ELF-1 (cell line): ENCODE measurements around the gene ZC3H18.
A peak's percentile ranks its signal among the peaks of the same experiment; 100 is the strongest.
"Not testable (repeated sequence)": the region's sequence is repeated elsewhere in the genome, so short reads cannot be mapped to it uniquely, and the experiment has no call there.

Experiments used
- DNase-seq: peaks from one replicate; pipeline ENCODE4 v3.0.0-alpha.2; 2016; ENCODE audit warnings: low read depth, low spot score

Gene ZC3H18

GRCh38 chr16:88654363-88655052 lies 84.3 kb downstream of the ZC3H18 start:
- no peak for DNase-seq

DNA sequence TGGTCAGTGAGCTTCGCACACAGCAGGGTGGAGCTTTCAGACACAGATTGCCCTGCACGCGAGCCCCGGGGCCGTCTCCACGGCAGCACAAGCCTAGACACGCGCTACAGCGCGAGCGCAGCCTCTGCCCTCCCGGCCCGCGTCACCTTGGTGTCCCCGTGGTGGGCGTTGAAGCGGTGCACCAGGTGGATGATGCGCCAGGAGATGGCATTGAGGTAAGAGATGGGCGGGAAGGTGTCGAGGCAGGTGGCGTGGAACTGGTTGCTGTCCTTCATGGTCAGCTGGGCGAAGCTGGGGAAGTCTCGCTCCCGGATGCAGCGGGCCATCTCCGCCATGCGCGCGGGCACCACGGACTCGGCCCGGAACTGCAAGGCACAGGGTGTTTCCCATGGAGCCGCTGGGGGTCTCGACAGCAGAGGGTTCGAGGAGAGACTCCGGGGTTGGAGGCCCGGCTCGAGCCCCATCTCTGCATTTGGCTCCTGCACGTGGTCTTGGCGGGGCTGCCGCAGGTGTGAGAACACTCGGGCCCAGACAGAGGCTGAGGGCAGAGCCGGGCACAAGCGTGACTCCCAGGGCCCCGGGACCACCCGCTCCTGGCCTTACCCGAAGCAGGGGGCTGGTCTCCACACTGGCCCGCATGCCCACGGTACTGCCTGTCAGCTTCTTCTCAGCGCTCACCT lies 85.0 kb downstream of the ZC3H18 start:
- DNase-seq, result no peak

DNA sequence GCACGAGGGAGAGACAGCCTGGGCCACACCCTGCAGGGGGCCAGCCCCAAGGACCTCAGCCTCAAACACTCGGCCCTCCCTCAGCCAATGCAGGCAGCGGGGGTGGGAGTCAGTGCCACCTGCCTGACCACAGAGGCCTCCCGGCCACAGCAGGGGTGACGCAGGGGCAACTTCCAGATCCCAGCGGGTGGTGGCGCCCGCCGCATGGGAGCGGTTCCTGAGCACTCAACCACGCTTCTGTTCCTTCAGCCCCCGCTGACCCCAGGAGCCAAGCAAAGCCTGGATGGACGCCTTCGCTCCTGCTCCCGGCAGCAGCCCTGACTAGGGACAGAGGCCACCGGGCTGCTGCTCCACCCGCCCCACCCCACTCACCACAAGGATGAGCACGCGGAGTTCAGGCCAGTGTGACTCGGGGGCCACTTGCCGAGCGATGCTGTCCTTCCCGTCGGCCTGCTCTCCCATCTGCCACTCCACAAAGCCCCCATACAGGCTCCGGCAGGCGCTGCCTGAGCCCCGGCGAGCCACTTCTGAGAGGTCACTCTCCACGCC lies 85.6 kb downstream of the ZC3H18 start:
- DNase-seq, result no peak

DNA sequence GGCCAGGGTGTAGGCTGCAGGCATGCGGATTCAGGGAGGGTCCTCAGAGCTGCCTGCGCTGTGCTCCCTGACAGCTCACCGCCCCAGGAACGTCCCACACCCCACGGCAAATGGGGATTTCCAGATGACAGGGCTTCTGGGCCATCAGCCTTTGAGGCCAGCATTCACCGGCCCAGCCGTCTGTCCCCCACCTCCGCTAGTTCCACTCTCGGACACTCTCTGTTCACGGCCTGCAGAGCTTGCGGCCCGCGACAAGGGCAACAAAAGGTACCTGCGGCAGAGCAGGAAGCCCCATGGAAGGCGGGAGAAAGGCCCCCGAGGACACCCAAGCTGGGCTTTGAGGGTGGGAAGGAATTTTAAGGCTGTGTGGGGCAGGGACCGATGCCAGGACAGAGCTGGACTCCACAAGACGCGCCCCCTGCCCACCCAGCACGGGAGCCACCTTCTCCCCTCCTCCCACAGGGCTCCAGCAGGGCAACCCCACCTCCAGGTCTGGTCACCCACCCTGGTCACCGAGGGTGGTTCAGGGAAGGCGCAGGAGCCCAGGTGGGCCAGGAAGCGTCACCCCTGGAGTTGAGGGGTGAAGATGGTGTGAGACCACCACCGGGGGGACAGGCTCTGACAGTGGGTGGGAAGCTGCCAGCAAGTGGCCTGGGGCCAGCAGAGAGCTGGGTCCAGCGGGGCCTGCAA lies 86.2 kb downstream of the ZC3H18 start:
- no peak for DNase-seq

GRCh38 chr16:88657371-88657770 lies 87.2 kb downstream of the ZC3H18 start:
- DNase-seq, result no peak

DNA sequence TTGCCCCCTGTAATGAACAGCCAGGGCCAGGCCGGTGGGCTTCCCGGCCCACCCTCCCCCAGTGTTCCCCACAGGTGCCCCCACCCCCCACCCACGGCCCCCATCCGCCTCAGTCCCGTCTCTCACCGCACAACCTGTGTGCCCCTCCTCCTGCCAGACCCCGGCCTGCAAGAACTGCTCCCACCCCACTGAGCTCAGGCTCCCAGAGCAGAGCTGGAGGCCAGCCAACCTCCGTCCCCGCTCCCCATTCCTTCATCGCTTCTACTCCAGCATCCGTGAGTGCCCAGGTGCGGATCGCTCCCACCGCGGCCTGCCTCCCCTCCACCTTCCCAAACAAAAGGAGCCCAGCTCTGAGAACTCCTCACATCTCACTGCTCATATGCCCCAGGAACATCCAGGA lies 88.5 kb downstream of the ZC3H18 start:
- no peak for DNase-seq

GRCh38 chr16:88659160-88659559 lies 89.0 kb downstream of the ZC3H18 start:
- DNase-seq, result no peak

GRCh38 chr16:88661468-88661867 lies 91.3 kb downstream of the ZC3H18 start:
- DNase-seq, result no peak

- no peak for DNase-seq
Measured at GRCh38 chr16:88662222-88662842, 92.1 kb downstream of the ZC3H18 start.

GRCh38 chr16:88662843-88663606 lies 92.8 kb downstream of the ZC3H18 start, which contains the start of gene MVD:
Gene MVD (minus strand): TSS chr16:88663091. CDS start chr16:88663080, 11 bp downstream.
- peak; percentile 99 for DNase-seq

- no peak for DNase-seq
Measured at GRCh38 chr16:88665148-88665547, 94.9 kb downstream of the ZC3H18 start.

- no peak for DNase-seq
Measured at GRCh38 chr16:88665570-88665969, 95.4 kb downstream of the ZC3H18 start.

DNA sequence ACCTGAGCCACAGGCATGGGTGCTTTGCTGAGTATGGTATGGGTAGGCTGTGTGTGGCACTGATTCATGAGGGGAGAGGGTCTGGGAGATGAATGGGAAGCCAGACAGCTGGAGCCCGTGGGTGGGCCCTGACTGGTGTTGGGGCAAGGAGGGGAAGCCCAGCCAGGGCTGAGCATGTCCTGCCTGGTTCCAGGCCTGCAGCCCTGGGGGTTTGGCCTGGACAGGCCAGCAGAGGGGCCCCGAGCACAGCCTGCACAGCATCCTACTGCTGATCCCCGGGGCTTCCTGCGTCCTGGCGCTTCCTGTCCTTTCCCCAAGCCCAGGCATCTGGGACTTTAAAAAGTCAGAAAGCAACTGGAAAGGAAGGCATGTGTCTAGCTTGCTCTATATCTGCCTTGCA lies 97.3 kb downstream of the ZC3H18 start:
- peak; percentile 67 for DNase-seq

DNA sequence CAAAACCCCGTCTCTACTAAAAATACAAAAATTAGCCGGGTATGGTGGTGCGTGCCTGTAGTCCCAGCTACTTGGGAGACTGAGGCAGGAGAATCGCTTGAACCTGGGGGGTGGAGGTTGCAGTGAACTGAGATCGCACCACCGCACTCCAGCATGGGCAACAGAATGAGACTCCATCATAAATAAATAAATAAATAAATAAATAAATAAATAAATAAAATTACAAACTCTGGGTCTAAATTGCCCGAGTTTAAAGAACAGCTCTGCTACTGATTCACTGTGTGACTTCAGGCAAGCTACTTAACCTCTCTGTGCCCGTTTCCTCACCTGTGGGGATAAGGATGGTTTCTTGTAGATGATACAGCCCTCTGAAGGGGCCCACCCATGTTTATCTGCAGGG lies 99.3 kb downstream of the ZC3H18 start:
- DNase-seq, result not testable (repeated sequence)

- DNase-seq, result no peak
Measured at GRCh38 chr16:88669980-88670379, 99.8 kb downstream of the ZC3H18 start.

DNA sequence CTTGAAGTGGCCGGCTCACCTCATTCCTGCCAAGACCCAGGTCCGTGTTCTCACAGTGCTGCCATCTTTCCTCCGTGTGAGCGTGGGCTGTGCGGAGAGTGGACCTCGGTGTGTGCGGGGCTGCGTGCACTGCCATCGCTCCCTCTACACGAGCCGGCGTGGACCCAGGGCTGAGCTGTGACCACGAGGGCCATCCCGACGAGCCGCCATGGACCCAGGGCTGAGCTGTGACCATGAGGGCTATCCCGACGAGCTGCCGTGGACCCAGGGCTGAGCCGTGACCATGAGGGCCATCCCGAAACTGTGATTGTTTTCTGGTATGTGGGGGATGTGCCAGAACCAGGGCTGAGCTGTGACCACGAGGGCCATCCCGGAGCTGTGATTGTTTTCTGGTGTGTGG lies 101.6 kb downstream of the ZC3H18 start:
- no peak for DNase-seq

GRCh38 chr16:88672776-88673175 lies 102.6 kb downstream of the ZC3H18 start:
- peak; percentile 41 for DNase-seq

DNA sequence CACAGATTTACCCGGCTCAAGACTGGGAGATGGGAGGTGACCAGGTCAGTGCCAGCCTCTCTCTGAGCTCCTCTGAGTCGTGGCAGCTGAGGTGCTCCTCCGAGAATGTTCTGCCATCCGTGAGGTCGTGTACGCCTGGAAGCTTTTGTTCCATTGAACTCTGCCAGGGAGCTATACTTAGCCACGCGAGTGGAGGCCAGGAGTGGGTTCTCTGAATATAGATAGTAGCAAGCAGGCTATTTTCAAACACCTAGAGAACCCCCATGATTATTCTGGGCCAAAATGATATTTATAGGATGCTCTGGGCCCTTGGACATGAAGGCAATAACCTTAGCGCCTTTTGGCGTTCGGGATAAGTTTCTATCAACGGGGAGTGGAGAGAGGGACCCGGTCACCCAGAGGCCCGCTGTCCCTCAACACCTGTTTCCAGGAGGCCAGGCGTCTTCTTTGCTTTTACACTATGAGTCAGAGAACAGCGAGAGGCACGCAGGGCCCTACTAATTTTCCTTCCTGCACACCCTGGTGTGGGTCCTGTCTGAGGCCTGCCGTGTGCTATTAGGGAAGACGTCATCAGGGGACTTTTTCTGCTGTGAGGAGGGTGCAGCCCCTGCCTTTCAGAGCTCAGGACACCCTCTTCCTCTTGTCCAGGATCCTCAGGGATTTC lies 103.6 kb downstream of the ZC3H18 start:
- no peak for DNase-seq

DNA sequence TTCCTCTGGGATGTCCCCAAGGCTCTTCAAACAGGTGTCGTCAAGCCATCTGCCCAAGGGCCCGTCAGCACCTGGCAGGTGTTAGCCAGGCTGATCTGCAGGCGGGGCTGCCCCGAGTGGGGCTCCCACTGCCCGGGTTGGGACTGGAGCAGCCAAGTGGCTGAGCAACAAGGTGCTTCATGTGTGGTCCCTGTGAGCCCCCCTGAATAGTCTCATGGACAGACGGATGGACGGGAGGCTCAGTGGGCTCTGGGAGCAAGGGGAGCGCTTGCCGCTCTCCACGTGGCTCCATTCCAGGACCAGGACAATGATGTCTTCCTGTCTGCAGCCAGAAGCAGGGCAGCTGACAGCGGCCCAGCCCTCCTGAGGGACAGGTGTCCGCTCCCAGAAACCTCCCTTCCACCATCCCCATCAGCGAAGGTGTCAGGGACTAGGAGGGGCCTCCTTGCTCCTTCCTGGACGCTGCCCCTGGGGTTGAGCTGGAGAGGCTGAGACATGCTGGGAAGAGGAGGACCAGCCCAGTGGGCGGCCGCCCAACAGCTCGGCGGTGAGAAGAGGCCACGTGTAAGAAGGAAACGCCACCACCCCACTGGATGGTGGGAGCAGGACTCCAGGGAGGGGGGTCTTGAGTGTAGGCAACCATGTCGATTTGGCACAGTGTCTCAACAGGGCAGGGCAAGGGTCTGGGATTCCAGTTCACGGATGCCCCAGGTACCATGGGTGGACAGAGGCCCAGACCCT lies 106.5 kb downstream of the ZC3H18 start:
- no peak for DNase-seq

GRCh38 chr16:88677721-88678120 lies 107.5 kb downstream of the ZC3H18 start:
- DNase-seq, result no peak
